HepG2 (cell line): ENCODE measurements around the gene PEX11B. TPM values are rescaled to one million over a fixed set of nuclear protein-coding genes. Genes with fewer than 3 reads are reported as not detected.

Experiments
- CSRNP1 ChIP-seq: sonication (generic); formaldehyde crosslinking; IDR thresholded peaks from 2 replicates; pipeline ENCODE4 v1.8.1; 2023; ENCODE audit warnings: mild to moderate bottlenecking, missing genetic modification reagents
- FIP1L1 ChIP-seq: fragments of 200-400 bp; formaldehyde crosslinking; IDR thresholded peaks from 2 replicates; pipeline ENCODE4 v1.6.1; 2018; ENCODE audit warnings: low read depth, mild to moderate bottlenecking, low read length, moderate library complexity, borderline replicate concordance; ENCODE audit not compliant: insufficient read depth
- KMT2B ChIP-seq: IDR thresholded peaks from 2 replicates; pipeline ENCODE4 v1.6.1; 2016; ENCODE audit warnings: missing genetic modification reagents, missing compliant biosample characterization
- NFE2 ChIP-seq: sonication (generic); formaldehyde crosslinking; IDR thresholded peaks from 2 replicates; pipeline ENCODE4 v1.4.0; 2020; ENCODE audit warnings: missing genetic modification reagents
- PLRG1 ChIP-seq: fragments of 450-650 bp; conservative IDR thresholded peaks from 2 replicates; pipeline ENCODE4 v1.6.1; 2016
- SMAD9 ChIP-seq: sonication (generic); formaldehyde crosslinking; IDR thresholded peaks from 2 replicates; pipeline ENCODE4 v1.5.1; 2020; ENCODE audit warnings: mild to moderate bottlenecking, missing genetic modification reagents
- ZBTB40 ChIP-seq, 2 experiments: fragments of 450-650 bp in 1 of 2; sonication (generic) in 1 of 2; formaldehyde crosslinking in 1 of 2; IDR thresholded peaks; 2 replicates each; pipeline versions ENCODE4 v1.6.1 to v1.8.0; 2016 to 2022; ENCODE audit warnings: antibody characterized with exemption in 1 of 2, mild to moderate bottlenecking in 1 of 2, missing genetic modification reagents in 1 of 2
- ZBTB43 ChIP-seq: sonication (generic); formaldehyde crosslinking; conservative IDR thresholded peaks from 2 replicates; pipeline ENCODE4 v1.4.0; 2020; ENCODE audit warnings: missing genetic modification reagents
- ZKSCAN8 ChIP-seq: IDR thresholded peaks from 2 replicates; pipeline ENCODE4 v1.6.1; 2016; ENCODE audit warnings: borderline replicate concordance, missing genetic modification reagents, missing compliant biosample characterization
- ZNF687 ChIP-seq: sonication (generic); formaldehyde crosslinking; IDR thresholded peaks from 2 replicates; pipeline ENCODE4 v1.5.1; 2020; ENCODE audit warnings: mild to moderate bottlenecking, missing genetic modification reagents, moderate library complexity
- ZSCAN30 ChIP-seq: sonication (generic); formaldehyde crosslinking; IDR thresholded peaks from 2 replicates; pipeline ENCODE4 v1.5.0; 2020; ENCODE audit warnings: mild to moderate bottlenecking, missing genetic modification reagents
- polyA plus RNA-seq, 8 experiments: library from polyadenylated mRNA; depleted of rRNA in 3 of 8; stranded (reverse) in 7 of 8; unstranded in 1 of 8; fragments of >200 nt; fragmentation: Illumina TruSeq in 4 of 8; extraction: Trizol in 4 of 8; gene quantifications; 2 replicates each; pipeline versions ENCODE4 v1.2.1 to v1.2.3, GENCODE V29; 2011 to 2016; ENCODE audit warnings: low read depth in 4 of 8, missing spikeins in 1 of 8, mixed read lengths in 1 of 8; ENCODE audit not compliant: insufficient read depth in 1 of 8
- total RNA-seq, 5 experiments: library from RNA; depleted of rRNA; stranded (reverse); fragments of >200 nt; fragmentation: Illumina TruSeq; extraction: Trizol; gene quantifications; 2 replicates each; pipeline ENCODE4 v1.2.3, GENCODE V29; 2016; ENCODE audit warnings: low read depth in 1 of 5

PEX11B gene
- total and polyA plus RNA-seq, 2 of the 13 experiments (the other 11 are each of a cell fraction or from before 2014, with no cell fraction given): 21.6 to 48.4 TPM

- TF ChIP-seq ZBTB40 (IDR thresholded peaks at IDR 0.05) (no peak), ZBTB40 (CRISPR knock-in tag; IDR thresholded peaks at IDR 0.05) (no peak; the same call in 1 of the 2 replicates), KMT2B (peak; percentile 82), SMAD9 (CRISPR knock-in tag) (no peak), ZSCAN30 (CRISPR knock-in tag) (no peak), NFE2 (CRISPR knock-in tag) (no peak), FIP1L1 (no peak), CSRNP1 (no peak), PLRG1 (no peak), ZNF687 (CRISPR knock-in tag) (peak; percentile 72), ZKSCAN8 (no peak), ZBTB43 (CRISPR knock-in tag) (no peak)
These were observed at the start of gene PEX11B (continued) for GRCh38 chr1:145918144-145918991.
